Medulla oblongata (tissue), 1 donor: ENCODE data around the gene STK38.
A peak's percentile ranks its signal among the peaks of the same experiment; 100 is the strongest.

ENCODE experiments used
- DNase-seq: peaks from one replicate; pipeline ENCODE4 v3.0.0-alpha.2; 2015; ENCODE audit errors: extremely low spot score

The STK38 gene

GRCh38 chr6:36563928-36564284 lies 16.6 kb upstream of the STK38 start:
- no peak for DNase-seq

- no peak for DNase-seq
These were observed 16.1 kb upstream of the STK38 start for GRCh38 chr6:36563237-36563927.

DNA sequence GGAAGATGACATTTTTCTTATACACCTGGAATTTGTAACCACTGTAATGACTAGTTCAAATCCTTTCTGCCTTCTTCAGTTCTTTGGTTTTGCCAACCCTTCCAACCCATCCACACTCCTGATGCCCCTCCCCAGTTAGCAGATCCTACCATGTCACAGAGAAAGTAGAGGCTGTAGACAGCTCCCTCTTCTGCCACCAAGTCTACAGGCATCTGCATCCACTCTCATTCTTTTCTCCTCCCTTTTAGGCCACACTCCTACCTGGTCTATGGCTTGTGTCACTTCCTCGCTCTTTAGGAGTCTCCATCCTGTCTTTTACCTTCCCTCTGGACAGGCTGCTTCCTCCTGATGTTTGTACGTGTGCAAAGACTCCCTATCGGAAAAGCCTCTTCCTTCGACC lies 13.5 kb upstream of the STK38 start:
- no peak for DNase-seq

DNA sequence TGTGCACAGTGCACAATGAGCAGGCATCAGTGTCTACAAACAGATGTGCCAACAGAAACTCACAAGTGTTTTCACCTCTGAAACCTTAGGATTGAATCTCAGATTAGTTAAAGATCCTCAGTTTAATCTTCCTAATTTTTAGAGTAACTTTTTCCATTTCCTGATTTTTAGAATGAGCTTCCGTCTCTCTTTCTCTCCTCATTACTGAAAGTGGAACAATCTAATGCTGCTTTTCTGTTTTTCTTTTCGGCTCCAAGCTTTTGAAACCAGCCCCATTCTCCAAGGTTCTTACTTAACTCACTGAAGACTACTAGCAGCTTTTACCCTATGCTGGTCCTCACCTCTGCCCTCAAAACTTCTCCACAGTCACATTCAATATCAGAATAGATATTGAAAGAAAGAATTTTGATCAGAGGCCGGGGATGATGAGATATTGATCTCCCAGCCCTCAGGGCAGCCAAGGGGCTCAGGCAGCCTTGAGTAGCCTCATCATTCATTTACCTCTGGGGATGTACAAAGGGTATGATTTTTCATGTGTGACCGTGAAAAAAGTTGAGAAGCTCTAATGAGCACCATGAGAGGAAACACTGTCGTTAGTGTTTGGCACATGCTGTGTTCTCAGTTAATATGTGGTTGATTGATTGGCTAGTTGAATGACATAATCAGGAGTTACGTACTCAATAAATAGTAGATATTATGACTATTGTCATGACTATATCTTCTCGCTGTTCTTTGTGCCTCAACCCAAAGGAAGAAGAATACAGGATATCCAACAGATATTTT lies 11.9 kb upstream of the STK38 start:
- no peak for DNase-seq

GRCh38 chr6:36556281-36556680 lies 9.0 kb upstream of the STK38 start:
- no peak for DNase-seq

GRCh38 chr6:36555750-36556252 lies 8.5 kb upstream of the STK38 start:
- no peak for DNase-seq

DNA sequence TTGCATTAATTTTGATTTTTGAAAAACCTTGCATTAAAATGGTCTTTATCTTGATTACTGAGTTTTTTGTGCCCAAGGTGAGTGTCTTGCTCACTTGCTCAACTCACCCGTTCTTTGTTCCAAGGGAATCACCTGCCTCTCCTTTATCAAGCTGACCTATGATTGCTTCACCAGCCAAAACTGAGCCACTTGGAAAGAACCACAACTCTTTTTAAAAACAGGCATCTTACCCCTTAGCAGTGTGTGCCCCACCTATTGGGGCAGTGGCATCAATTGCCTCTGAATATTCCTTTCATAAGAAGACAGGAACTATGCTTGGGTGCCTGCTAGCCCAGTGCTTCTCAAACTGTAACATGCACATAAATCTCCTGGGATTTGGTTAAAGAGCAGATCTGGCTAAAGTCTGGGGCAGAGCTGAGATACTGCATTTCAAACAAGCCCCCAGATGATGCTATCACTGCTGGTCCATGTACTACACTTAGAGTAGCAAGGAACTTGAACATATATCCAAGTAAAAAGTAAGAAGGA lies 3.3 kb upstream of the STK38 start:
- no peak for DNase-seq

- DNase-seq: no peak
These were observed 1.1 kb upstream of the STK38 start for GRCh38 chr6:36548401-36548743.

DNA sequence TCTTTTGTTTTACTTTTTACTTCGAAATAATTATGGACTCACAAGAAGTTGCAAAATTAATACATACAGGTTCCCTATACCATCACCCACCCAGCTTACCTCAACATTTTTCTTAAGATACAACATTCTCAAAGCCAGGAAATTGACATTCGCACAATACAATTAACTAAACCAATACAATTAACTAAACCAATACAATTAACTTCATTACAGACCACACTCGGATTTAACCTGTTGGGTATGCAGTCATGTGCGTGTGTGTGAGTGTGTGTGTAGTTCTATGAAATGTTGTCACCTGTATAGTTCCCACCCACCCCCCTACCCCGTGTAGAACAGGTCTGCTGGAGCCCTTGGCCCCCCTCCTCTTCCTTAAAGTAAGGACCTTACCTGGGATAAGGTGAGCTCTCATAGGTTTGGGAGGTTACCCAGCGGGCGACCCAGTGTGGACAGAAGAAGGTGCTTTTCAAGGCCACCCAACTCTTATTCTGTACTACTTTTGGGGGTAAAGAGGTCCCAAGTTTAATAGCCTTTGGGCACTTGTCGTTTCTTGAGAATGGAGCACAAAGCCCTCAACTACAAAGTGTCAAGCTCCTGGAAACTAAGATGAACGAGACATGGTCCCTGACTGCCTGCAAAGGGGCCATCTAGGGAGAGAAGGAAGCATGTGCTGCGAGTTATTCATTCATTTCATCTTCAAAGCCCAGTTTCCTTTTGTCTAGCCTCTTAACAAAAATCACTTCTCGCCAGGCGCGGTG lies 544 bp upstream of the STK38 start:
- no peak for DNase-seq

- peak; percentile 45 for DNase-seq
These were observed 865 bp downstream of the STK38 start for GRCh38 chr6:36546308-36546919.

- no peak for DNase-seq
These were observed 1.4 kb downstream of the STK38 start for GRCh38 chr6:36545767-36546307.

GRCh38 chr6:36544228-36544627 lies 3.1 kb downstream of the STK38 start:
- DNase-seq: no peak

- no peak for DNase-seq
These were observed 5.2 kb downstream of the STK38 start for GRCh38 chr6:36542041-36542440.

DNA sequence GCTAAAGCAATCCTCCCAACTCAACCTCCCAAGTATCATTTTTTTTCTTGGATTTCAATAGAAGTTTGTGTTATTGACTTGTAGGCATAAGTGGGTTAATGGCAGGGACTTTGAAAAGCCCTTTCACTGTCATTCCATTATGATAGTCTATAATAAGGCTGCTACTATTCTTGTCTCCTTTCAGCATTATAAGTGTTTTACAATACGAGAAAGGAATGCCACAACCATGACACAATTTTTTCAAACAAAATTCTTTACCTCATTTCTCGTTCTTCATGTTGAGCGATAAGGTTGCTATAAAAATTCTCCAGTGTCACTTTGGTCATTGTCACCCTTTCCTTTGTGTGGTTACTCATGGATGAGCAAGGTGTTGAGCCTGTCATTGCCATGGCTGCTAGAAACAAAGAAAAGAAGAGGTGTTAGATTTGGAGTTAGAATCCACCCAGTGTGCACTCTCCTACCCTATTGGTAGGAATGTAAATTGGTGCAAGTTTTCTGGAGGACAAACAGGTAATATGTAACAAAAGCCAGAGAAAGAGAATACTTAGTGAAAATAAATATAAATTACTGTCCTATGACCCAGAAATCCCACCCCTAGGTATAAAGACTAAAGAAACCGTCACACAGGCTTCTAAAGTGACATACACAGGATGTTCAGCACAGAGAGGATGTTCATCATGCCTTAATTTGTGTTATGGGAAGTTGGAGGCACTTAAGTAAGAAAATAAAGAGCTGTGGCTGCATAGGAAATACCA lies 7.3 kb downstream of the STK38 start:
- DNase-seq: no peak

DNA sequence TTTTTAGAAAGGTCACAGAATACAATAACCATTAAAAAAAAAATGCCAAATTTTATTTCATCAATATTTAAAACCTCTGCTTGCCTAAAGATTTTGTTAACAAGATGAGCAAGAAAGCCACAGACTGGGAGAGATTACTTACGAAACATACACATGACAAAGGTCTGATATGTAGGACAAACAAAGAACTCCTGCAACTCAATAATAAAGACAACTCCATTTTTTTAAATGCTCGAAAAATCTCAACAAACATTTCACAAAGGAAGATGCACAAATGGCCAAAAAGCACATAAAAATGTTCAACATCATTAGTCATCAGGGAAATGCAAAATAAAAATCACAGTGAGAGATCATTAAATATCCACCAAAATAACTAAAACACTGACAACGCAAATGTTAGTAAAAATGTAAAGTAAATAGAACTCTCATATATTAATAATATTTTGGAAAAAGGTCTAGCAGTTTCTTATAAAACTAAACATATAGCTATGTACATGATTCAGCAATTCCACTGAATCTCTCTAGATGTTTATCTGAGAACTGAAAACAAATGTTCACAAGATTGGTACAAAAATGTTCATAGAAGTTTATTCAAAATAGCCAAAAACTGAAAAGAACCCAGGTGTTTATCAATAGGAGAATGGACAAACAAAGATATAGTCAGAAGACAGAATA lies 10.3 kb downstream of the STK38 start:
- no peak for DNase-seq

GRCh38 chr6:36533321-36533720 lies 14.0 kb downstream of the STK38 start:
- no peak for DNase-seq

- no peak for DNase-seq
These were observed 21.2 kb downstream of the STK38 start for GRCh38 chr6:36526066-36526465.

DNA sequence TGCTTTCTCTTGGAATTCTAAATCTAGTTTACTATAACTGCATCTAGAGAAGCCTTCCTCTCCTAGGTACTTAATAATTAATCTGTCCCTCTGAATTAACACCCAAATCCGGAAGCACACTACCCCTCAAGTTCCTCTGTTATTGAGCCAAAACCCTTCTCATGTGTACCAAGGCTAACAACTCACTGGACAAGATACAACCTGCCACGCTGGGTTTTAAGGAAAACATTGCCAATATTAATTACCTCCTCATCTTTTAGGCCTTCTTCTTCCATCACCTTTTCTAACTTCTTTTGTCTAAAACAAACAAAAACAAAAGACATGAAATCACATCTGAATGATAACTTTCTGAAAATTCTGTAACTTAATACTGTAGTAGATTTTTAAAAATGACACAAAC lies 21.9 kb downstream of the STK38 start:
- DNase-seq: no peak

- no peak for DNase-seq
These were observed 22.4 kb downstream of the STK38 start for GRCh38 chr6:36524871-36525270.

DNA sequence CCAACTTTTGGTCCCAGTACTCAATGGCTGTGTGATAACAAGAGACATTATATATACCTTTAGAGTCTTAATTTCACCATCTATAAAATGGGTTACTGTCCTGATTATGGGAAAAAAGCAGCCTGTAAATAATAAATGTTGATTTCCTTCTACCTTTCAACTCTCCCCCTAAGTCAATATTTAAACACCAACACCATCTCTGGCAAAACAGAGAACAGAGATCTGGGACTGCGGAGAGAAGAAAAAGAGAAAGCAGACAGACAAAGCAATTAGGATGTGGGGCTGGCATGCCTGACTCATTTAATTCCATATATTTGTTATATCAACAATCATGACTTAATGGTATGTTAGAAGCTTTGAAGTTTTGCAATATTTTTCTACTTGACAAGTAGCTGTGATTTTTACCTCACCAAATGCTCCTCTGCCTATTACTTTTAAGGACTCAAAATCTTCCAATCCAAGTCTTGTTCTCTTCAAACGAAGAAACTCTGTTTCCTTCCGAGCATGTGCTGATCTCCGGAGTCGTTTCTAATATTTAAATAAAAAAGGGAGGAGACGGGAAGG lies 23.3 kb downstream of the STK38 start:
- DNase-seq: no peak
